Retinal pigment epithelial cell (primary cell): ENCODE data around the gene AGMO.

Experiments used
- DNase-seq: peaks from one replicate; pipeline ENCODE4 v3.0.0-alpha.2; 2010; ENCODE audit warnings: low read depth
- H3K4me3 ChIP-seq: 2 replicates; pipeline ENCODE4 v1.5.1; 2011; ENCODE audit warnings: mild to moderate bottlenecking, low read length, control low read depth, moderate library complexity
- TF ChIP-seq, protein P1 (sequence below): conservative IDR thresholded peaks from 2 replicates; pipeline ENCODE4 v1.5.1; 2011; ENCODE audit warnings: low read depth, low read length, control low read depth, inconsistent platforms

AGMO gene

DNA sequence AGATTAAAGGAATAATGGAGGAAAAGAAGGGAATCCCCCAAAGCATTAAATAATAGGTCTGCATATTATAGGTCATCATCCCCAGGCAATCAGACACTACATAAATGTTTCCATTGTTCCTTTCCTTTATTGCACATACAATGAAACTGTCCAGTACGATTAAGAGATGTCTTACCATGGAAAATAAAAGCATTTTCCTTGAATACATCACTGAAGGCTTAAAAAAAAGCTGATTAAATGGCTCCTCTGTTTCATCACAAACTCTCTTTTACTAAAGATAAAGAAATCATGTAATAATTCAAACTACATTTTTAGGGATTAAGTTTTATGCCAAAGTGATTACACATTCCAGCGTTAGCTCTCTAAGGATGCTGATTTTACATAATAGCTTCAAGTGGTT lies 316.0 kb downstream of the AGMO start:
- TF ChIP-seq, protein P1, sequence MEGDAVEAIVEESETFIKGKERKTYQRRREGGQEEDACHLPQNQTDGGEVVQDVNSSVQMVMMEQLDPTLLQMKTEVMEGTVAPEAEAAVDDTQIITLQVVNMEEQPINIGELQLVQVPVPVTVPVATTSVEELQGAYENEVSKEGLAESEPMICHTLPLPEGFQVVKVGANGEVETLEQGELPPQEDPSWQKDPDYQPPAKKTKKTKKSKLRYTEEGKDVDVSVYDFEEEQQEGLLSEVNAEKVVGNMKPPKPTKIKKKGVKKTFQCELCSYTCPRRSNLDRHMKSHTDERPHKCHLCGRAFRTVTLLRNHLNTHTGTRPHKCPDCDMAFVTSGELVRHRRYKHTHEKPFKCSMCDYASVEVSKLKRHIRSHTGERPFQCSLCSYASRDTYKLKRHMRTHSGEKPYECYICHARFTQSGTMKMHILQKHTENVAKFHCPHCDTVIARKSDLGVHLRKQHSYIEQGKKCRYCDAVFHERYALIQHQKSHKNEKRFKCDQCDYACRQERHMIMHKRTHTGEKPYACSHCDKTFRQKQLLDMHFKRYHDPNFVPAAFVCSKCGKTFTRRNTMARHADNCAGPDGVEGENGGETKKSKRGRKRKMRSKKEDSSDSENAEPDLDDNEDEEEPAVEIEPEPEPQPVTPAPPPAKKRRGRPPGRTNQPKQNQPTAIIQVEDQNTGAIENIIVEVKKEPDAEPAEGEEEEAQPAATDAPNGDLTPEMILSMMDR = no peak
- peak; percentile 32 for DNase-seq
- H3K4me3 ChIP-seq = no peak overlapping the region

DNA sequence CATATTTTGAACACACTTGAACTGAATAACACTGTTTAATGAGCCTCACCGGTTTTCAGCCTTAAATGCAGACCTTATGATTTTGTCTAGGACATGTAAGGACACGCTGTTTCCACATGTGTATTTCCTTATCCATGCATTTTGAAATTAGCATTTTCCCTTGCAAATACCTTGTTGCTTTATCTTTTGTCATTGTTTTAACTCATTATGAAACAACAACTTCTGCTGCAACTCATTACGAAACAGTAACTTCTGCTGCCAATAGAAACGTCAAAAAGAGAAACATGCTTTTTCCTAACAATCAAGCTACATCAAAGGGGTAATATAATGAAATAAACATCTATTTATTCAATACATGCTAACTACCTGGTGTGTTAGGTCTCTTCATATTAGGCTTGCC lies 322.0 kb downstream of the AGMO start:
- no peak for DNase-seq
- no peak overlapping the region for H3K4me3 ChIP-seq
- TF ChIP-seq, protein P1 = no peak

DNA sequence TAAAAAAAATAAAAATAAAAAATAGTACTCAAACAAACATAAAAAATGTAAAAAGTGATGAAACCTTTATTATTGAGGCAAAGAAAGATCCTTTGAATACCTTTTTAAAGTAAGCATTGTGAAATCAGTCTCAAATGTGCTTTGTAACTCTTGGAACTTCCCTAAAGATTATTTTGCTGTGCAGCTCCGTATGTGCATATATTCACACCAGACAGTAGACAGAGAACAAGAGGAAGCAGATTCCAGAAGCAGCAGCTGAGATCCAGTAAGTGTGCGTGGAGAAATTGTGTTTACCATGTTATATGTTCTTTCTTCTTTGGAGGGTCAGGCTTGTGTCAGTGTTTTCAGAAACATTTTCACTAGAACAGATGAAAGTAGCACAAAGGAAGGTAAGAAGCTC lies 324.9 kb downstream of the AGMO start:
- TF ChIP-seq, protein P1 = no peak
- no peak for DNase-seq
- no peak overlapping the region for H3K4me3 ChIP-seq

DNA sequence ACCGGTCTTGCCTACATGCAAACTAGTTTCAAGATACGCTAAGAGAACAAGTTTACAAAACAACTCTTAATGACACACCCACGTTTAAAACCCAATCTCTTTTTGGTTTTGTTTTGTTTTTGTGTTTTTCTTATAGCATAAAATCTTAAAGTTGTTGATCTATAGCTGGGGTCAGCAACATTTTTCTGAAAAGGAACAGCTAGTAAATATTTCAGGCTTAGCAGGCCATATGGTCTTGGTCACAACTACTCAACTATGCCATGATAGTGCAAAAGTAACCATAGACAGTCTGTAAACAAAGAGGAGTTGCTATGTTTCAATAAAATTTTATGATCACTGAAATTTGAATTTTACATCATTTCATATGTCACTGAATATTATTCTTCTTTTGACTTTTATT lies 327.4 kb downstream of the AGMO start:
- TF ChIP-seq, protein P1 = no peak
- H3K4me3 ChIP-seq = no peak overlapping the region
- no peak for DNase-seq

DNA sequence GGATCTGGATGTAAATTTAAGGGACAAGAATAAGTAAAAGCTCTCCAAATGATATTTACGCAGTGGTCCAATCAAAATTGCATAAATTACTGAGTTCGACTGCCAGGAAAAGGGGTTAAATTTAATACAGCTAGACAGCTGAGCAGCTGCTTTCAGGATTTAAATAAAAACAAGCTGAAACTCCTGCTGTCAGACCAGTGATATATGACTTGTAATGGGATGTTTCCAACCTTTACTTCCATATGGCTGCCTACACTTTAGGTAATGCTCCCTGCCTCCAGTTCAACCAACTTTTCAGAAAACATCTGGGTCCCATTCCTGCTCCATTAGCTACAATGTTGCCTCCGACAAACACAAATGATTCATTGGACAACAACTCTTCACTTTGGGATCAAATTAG lies 333.0 kb downstream of the AGMO start:
- TF ChIP-seq, protein P1 = no peak
- DNase-seq = no peak
- H3K4me3 ChIP-seq = no peak overlapping the region

DNA sequence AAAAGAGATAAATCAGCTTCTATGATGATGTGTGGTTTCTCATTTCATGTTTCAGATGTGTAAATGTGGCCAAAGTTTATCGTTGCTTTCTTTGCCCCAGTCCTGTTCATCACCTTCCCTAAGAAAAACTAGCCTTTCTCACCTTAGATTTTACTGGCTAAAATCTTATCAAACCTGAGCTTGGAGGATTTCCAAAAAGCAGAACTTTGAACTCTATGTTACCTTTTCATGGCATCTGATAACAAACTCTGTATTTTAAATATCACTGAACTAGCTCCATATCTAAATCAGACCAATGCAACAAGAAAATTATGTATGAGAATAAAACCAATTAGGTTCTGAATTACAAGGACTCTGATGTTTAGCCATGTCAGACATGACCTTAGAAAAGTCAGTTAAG lies 335.8 kb downstream of the AGMO start:
- TF ChIP-seq, protein P1 = no peak
- no peak for DNase-seq
- H3K4me3 ChIP-seq = no peak overlapping the region

DNA sequence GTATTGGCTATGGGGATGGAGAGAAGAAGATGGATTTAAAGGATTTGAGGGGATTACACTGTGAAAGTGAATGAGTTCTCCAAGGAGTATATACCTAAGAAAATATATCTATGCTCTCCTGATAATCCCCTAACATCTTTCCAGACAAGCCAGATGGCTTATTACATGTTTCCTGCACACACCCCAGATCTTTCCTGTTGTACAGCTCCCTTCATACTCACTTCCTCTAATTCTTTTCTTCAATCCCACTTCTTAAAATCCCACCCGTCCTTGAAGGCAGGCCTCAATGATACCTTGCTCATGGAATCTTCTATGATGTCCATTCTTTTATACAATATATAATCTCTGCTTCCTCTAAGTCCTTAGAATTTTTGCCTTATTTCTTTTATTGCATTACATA lies 342.1 kb downstream of the AGMO start:
- no peak for DNase-seq
- TF ChIP-seq, protein P1 = no peak
- H3K4me3 ChIP-seq = no peak overlapping the region
